ENCODE data around the gene AKAP17A. TPM values are rescaled to one million over a fixed set of nuclear protein-coding genes. Genes with fewer than 3 reads are reported as not detected.
A peak's percentile ranks its signal among the peaks of the same experiment; 100 is the strongest.

AKAP17A gene
- total and polyA plus RNA-seq, 3 donors from 2014 or later, result 39.7 to 113 (median 108) TPM

- H3K36me3 ChIP-seq (ENCODE audit: low read depth, missing control alignments), result no peaks in the 10 kb centered on the region
- no peak overlapping the region for H3K4me3 ChIP-seq
- intact Hi-C loops (cut with DNase I; ENCODE audit: low total_unique reads), result no loop called here
- H3K9me3 ChIP-seq, result no peaks in the 10 kb centered on the region
- H3K4me1 ChIP-seq, result no peaks in the 10 kb centered on the region
- 68 to 72% methylated on average over 6 of the region's 6 CpGs for WGBS, 2 donors
- no peak overlapping the region for H3K27ac ChIP-seq
- DNase-seq, result no peak
- H3K27me3 ChIP-seq, result no peaks in the 10 kb centered on the region
- TF ChIP-seq POLR2A (IDR thresholded peaks at IDR 0.05), result no peak
- no peak for TF ChIP-seq CTCF (IDR thresholded peaks at IDR 0.05)
Measured at GRCh38 chrX:1576201-1576992, 15.0 kb upstream of the AKAP17A start.

- 56 to 73% methylated on average over 2 of the region's 2 CpGs for WGBS, 2 donors
- H3K27ac ChIP-seq, result no peak overlapping the region
- no peak overlapping the region for H3K4me3 ChIP-seq
- DNase-seq, result no peak
- no peak for TF ChIP-seq CTCF (IDR thresholded peaks at IDR 0.05)
- TF ChIP-seq POLR2A (IDR thresholded peaks at IDR 0.05), result no peak
- no peaks in the 10 kb centered on the region for H3K27me3 ChIP-seq
- intact Hi-C loops (cut with DNase I; ENCODE audit: low total_unique reads), result no loop called here
- H3K9me3 ChIP-seq, result no peaks in the 10 kb centered on the region
- H3K4me1 ChIP-seq, result no peaks in the 10 kb centered on the region
- H3K36me3 ChIP-seq (ENCODE audit: low read depth, missing control alignments), result no peaks in the 10 kb centered on the region
Measured at GRCh38 chrX:1577845-1578244, 13.6 kb upstream of the AKAP17A start.

GRCh38 chrX:1578511-1579173 is 12.8 kb upstream of the AKAP17A start:
- Histone ChIP-seq H3K4me1 (no peaks in the 10 kb centered on the region), H3K36me3 (ENCODE audit: low read depth, missing control alignments) (no peaks in the 10 kb centered on the region), H3K27me3 (no peaks in the 10 kb centered on the region), H3K9me3 (no peaks in the 10 kb centered on the region), H3K4me3 (no peak overlapping the region), H3K27ac (no peak overlapping the region)
- WGBS, 2 donors, result 68 to 73% methylated on average over 6 of the region's 6 CpGs
- intact Hi-C loops (cut with DNase I; ENCODE audit: low total_unique reads), result no loop called here
- TF ChIP-seq CTCF (IDR thresholded peaks at IDR 0.05), result no peak
- no peak for DNase-seq

- no peaks in the 10 kb centered on the region for H3K27me3 ChIP-seq
- 27 to 31% methylated on average over 4 of the region's 4 CpGs for WGBS, 2 donors
- peak; percentile 51 to 85 (median 77) for TF ChIP-seq CTCF (IDR thresholded peaks at IDR 0.05)
- no peak for TF ChIP-seq POLR2A (IDR thresholded peaks at IDR 0.05)
- intact Hi-C loops (cut with DNase I; ENCODE audit: low total_unique reads), result no loop called here
- H3K36me3 ChIP-seq (ENCODE audit: low read depth, missing control alignments), result no peaks in the 10 kb centered on the region
- DNase-seq, result peak; percentile 83
- no peak overlapping the region for H3K4me3 ChIP-seq
- H3K4me1 ChIP-seq, result no peaks in the 10 kb centered on the region
- H3K9me3 ChIP-seq, result no peaks in the 10 kb centered on the region
- H3K27ac ChIP-seq, result no peak overlapping the region
Measured at GRCh38 chrX:1581132-1581531, 10.3 kb upstream of the AKAP17A start.
